ENCODE results near the gene LGR6.

GRCh38 chr1:202357506-202357905 is 163.9 kb downstream of the LGR6 start:
- TF ChIP-seq CTCF (IDR thresholded peaks at IDR 0.05) (no peak), POLR2A (IDR thresholded peaks at IDR 0.05) (no peak)
